ENCODE measurements around the gene IGSF21.

Gene IGSF21

GRCh38 chr1:18300376-18300775 lies 192.8 kb downstream of the IGSF21 start:
- TF ChIP-seq, protein P1, sequence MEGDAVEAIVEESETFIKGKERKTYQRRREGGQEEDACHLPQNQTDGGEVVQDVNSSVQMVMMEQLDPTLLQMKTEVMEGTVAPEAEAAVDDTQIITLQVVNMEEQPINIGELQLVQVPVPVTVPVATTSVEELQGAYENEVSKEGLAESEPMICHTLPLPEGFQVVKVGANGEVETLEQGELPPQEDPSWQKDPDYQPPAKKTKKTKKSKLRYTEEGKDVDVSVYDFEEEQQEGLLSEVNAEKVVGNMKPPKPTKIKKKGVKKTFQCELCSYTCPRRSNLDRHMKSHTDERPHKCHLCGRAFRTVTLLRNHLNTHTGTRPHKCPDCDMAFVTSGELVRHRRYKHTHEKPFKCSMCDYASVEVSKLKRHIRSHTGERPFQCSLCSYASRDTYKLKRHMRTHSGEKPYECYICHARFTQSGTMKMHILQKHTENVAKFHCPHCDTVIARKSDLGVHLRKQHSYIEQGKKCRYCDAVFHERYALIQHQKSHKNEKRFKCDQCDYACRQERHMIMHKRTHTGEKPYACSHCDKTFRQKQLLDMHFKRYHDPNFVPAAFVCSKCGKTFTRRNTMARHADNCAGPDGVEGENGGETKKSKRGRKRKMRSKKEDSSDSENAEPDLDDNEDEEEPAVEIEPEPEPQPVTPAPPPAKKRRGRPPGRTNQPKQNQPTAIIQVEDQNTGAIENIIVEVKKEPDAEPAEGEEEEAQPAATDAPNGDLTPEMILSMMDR (IDR thresholded peaks at IDR 0.05; ENCODE audit: insufficient read depth, low read depth, low read length, missing control alignments): no peak
- DNase-seq (ENCODE audit: low read depth): no peak
- no peak overlapping the region for H3K4me3 ChIP-seq (ENCODE audit: low read length)

GRCh38 chr1:18302788-18303413 lies 195.3 kb downstream of the IGSF21 start:
- H3K4me3 ChIP-seq (ENCODE audit: low read length): no peak overlapping the region
- DNase-seq (ENCODE audit: low read depth): no peak
- TF ChIP-seq, protein P1 (IDR thresholded peaks at IDR 0.05; ENCODE audit: insufficient read depth, low read depth, low read length, missing control alignments): no peak

DNA sequence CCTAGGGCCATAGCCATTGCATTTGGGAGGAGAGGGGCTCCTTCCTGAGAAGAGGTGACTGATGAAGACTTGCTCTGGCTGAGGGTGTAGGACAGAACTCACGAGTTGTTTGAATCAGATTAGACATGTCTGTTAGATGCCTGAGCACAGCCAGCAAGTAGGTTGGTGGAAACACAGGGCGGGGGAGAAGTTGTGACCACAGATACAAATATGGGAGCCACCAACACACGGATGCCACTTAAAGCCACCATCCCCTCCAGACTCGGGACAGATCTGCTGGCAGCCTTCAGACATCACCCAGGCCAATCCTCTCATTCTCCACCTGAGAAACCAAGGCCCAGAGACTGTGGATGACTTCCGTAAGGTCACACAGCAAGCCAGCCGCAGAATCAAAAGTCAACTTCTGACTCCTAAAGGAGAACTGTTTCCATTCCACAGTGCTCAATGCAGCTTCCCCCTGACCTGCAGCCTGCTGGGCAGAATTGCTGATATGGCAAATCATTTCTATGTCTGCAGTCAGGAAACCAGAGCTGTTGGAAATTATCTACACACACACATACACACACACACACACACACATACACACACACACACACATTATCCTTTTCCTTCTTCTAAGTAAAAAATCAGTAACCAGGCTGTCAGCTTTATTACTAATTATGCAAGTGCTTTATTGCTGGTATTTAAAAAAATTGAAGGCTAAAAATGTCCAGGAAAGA lies 196.7 kb downstream of the IGSF21 start:
- H3K4me3 ChIP-seq (ENCODE audit: low read length): no peak overlapping the region
- TF ChIP-seq, protein P1 (IDR thresholded peaks at IDR 0.05; ENCODE audit: insufficient read depth, low read depth, low read length, missing control alignments): no peak
- DNase-seq (ENCODE audit: low read depth): no peak

DNA sequence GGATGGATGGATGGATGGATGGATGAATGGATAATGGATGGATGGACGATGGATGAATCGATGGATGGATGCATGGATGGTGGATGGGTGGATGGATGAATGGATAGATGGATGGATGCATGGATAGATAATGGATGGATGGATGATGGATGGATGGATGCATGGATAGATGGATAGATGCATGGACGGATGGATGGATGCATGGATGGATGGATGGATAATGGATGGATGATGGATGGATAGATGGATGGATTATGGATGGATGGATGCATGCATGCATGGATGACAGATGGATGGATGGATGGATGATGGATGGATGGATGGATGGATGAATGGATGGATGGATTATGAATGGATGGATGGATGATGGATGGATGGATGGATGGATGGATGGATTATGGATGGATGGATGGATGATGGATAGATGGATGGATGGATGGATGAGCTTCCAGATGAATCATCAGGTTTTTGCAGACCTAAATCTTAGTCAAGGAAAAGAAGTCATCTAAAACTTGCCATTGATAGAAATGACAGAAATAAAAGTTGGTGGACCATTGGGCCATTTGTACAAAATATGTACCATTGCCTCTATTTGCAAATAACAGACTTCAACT lies 197.7 kb downstream of the IGSF21 start:
- H3K4me3 ChIP-seq (ENCODE audit: low read length): no peak overlapping the region
- TF ChIP-seq, protein P1 (IDR thresholded peaks at IDR 0.05; ENCODE audit: insufficient read depth, low read depth, low read length, missing control alignments): no peak
- DNase-seq (ENCODE audit: low read depth): no peak

DNA sequence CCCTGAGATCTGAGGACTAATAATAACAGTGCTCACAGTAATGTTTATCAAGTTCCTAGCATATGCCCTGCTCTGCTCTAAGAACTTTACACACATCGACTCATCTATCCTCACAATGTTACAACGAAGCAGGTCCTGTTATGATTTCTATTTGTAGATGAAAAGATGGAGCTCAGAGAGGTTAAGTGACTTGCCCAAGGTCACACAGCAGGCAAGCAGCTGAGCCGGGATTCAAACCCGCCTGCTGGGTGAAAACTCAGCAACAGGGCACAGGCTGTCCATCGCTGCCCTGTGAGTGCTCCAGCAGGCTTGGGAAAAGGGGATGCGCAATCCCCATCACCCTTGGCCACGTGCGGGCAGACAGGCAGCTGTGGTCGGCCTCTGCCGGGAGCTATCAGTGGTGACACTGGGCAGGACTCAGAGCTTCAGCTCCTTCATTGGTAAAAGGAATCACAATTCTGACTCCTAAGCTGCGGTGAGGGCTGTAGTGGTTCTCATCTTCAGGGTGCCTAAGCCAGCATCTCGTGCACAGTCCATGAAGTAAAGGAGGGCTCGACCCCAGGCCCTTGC lies 199.8 kb downstream of the IGSF21 start:
- TF ChIP-seq, protein P1 (IDR thresholded peaks at IDR 0.05; ENCODE audit: insufficient read depth, low read depth, low read length, missing control alignments): no peak
- DNase-seq (ENCODE audit: low read depth): no peak
- H3K4me3 ChIP-seq (ENCODE audit: low read length): no peak overlapping the region

GRCh38 chr1:18309552-18310155 lies 202.1 kb downstream of the IGSF21 start:
- TF ChIP-seq, protein P1 (IDR thresholded peaks at IDR 0.05; ENCODE audit: insufficient read depth, low read depth, low read length, missing control alignments): no peak
- no peak overlapping the region for H3K4me3 ChIP-seq (ENCODE audit: low read length)
- DNase-seq (ENCODE audit: low read depth): no peak

Measured in epithelial cell of esophagus (primary cell).